Fibroblast of skin of left biceps (primary cell): ENCODE results near the gene DHRS7B.

ENCODE experiments used
- DNase-seq, 2 experiments: peaks; one replicate each; pipeline ENCODE4 v3.0.0-alpha.2; 2013; ENCODE audit warnings: low read depth in 2 of 2

The DHRS7B gene

GRCh38 chr17:21152731-21153130, 26.0 kb downstream of the DHRS7B start:
- DNase-seq: no peak

GRCh38 chr17:21157586-21158370, 31.0 kb downstream of the DHRS7B start:
- no peak for DNase-seq

GRCh38 chr17:21160401-21160800, 33.6 kb downstream of the DHRS7B start:
- DNase-seq: no peak

GRCh38 chr17:21161498-21162393, 35.0 kb downstream of the DHRS7B start:
- peak; percentile 69 to 72 for DNase-seq

- no peak for DNase-seq
Measured at GRCh38 chr17:21162394-21162775, 35.6 kb downstream of the DHRS7B start.

GRCh38 chr17:21163101-21163500, 36.3 kb downstream of the DHRS7B start:
- no peak for DNase-seq

- no peak for DNase-seq
Measured at GRCh38 chr17:21164216-21164615, 37.5 kb downstream of the DHRS7B start.

- no peak for DNase-seq
Measured at GRCh38 chr17:21164620-21165019, 37.9 kb downstream of the DHRS7B start.

- no peak for DNase-seq
Measured at GRCh38 chr17:21165922-21166594, 39.3 kb downstream of the DHRS7B start.

GRCh38 chr17:21166595-21167210, 39.9 kb downstream of the DHRS7B start:
- DNase-seq: peak; percentile 35 to 44

- no peak for DNase-seq
Measured at GRCh38 chr17:21167303-21167702, 40.5 kb downstream of the DHRS7B start.

GRCh38 chr17:21168555-21168865, 41.7 kb downstream of the DHRS7B start:
- DNase-seq: no peak

- DNase-seq: no peak
Measured at GRCh38 chr17:21169496-21169895, 42.7 kb downstream of the DHRS7B start.

GRCh38 chr17:21170809-21171208, 44.0 kb downstream of the DHRS7B start:
- DNase-seq: no peak

- DNase-seq: no peak
Measured at GRCh38 chr17:21171309-21171922, 44.7 kb downstream of the DHRS7B start.

- no peak for DNase-seq
Measured at GRCh38 chr17:21171970-21172510, 45.3 kb downstream of the DHRS7B start.

GRCh38 chr17:21172846-21173245, 46.1 kb downstream of the DHRS7B start:
- DNase-seq: no peak

- no peak for DNase-seq
Measured at GRCh38 chr17:21173543-21173942, 46.8 kb downstream of the DHRS7B start.

GRCh38 chr17:21174186-21174585, 47.4 kb downstream of the DHRS7B start:
- no peak for DNase-seq

GRCh38 chr17:21174713-21175112, 47.9 kb downstream of the DHRS7B start:
- DNase-seq: peak; percentile 41 to 42

- no peak for DNase-seq
Measured at GRCh38 chr17:21176773-21177395, 50.1 kb downstream of the DHRS7B start.
